ENCODE data around the gene SPZ1. TPM values are rescaled to one million over a fixed set of nuclear protein-coding genes. Genes with fewer than 3 reads are reported as not detected.

The SPZ1 gene
- total RNA-seq, 2 experiments from 2014 or later: not detected

GRCh38 chr5:80302636-80303035 lies 17.2 kb upstream of the SPZ1 start:
- Histone ChIP-seq H3K4me1 (ENCODE audit: insufficient read depth, low read length) (peaks cover 6% of the 10 kb centered on the region), H3K36me3 (ENCODE audit: insufficient read depth, low read length) (no peaks in the 10 kb centered on the region), H3K9me3 (ENCODE audit: control insufficient read depth in 1 of 2, insufficient read depth in 1 of 2, low read length in 2 of 2) (no peaks in the 10 kb centered on the region), H3K27ac (ENCODE audit: low read depth in 1 of 2, low read length in 2 of 2) (no peak overlapping the region), H3K4me3 (ENCODE audit: low read length) (no peak overlapping the region), H3K27me3 (ENCODE audit: control insufficient read depth in 1 of 2, insufficient read depth in 2 of 2, low read length in 2 of 2) (no peaks in the 10 kb centered on the region)
- CTCF ChIA-PET: interaction anchor here (0.7 kb wide), 1 partner anchor 96 kb away, joined by 3 read pairs; no protein-coding TSS in a partner anchor
- no peak for TF ChIP-seq CTCF (IDR thresholded peaks at IDR 0.05)
- H3K9me3 Mint-ChIP-seq: no peaks in the 10 kb centered on the region
- H3K27ac Mint-ChIP-seq: no peak overlapping the region
- intact Hi-C loops (cut with DNase I, micrococcal nuclease): loop anchor here in 1 of 2 experiments (10.0 kb wide), 2 partner anchors 308 to 1168 kb away; partner anchors contain the start of gene MTX3
- POLR2A ChIA-PET: no interaction called here
- ATAC-seq (ENCODE audit: poor library complexity): no peak
- H3K4me1 Mint-ChIP-seq (ENCODE audit: low read depth): no peaks in the 10 kb centered on the region
- no peaks in the 10 kb centered on the region for H3K27me3 Mint-ChIP-seq
- H3K36me3 Mint-ChIP-seq (ENCODE audit: low read depth): no peaks in the 10 kb centered on the region
- no peak for DNase-seq
- no peak overlapping the region for H3K4me3 Mint-ChIP-seq

GRCh38 chr5:80308526-80308925 lies 11.3 kb upstream of the SPZ1 start:
- CTCF ChIA-PET: interaction anchor here (1.0 to 2.8 kb wide), 4 partner anchors 23 to 225 kb away, joined by 3 to 75 read pairs (median 13); no protein-coding TSS in a partner anchor
- Histone ChIP-seq H3K27me3 (ENCODE audit: control insufficient read depth in 1 of 2, insufficient read depth in 2 of 2, low read length in 2 of 2) (no peaks in the 10 kb centered on the region), H3K4me3 (ENCODE audit: low read length) (no peak overlapping the region), H3K36me3 (ENCODE audit: insufficient read depth, low read length) (no peaks in the 10 kb centered on the region), H3K9me3 (ENCODE audit: control insufficient read depth in 1 of 2, insufficient read depth in 1 of 2, low read length in 2 of 2) (peaks cover 0 to 8% of the 10 kb centered on the region in 2 experiments), H3K4me1 (ENCODE audit: insufficient read depth, low read length) (peaks cover 6% of the 10 kb centered on the region), H3K27ac (ENCODE audit: low read depth in 1 of 2, low read length in 2 of 2) (no peak overlapping the region)
- ATAC-seq (ENCODE audit: poor library complexity): no peak
- Mint-ChIP-seq H3K4me1 (ENCODE audit: low read depth) (no peaks in the 10 kb centered on the region), H3K36me3 (ENCODE audit: low read depth) (no peaks in the 10 kb centered on the region), H3K9me3 (no peaks in the 10 kb centered on the region), H3K27me3 (no peaks in the 10 kb centered on the region), H3K4me3 (no peak overlapping the region), H3K27ac (no peak overlapping the region)
- POLR2A ChIA-PET: interaction anchor here (0.9 to 2.4 kb wide), 4 partner anchors 52 to 217 kb away, joined by 3 to 8 read pairs (median 5); partner anchors contain the start of gene SERINC5
- TF ChIP-seq CTCF (IDR thresholded peaks at IDR 0.05): no peak
- no peak for DNase-seq
- intact Hi-C loops (cut with DNase I, micrococcal nuclease): loop anchor here (5.0 to 10.0 kb wide), 5 partner anchors 314 to 1174 kb away; partner anchors contain the start of gene MTX3 (in 1 of the 2)

GRCh38 chr5:80309871-80310665 lies 9.7 kb upstream of the SPZ1 start:
- intact Hi-C loops (cut with DNase I, micrococcal nuclease): loop anchor here (5.0 to 10.0 kb wide), 5 partner anchors 315 to 1175 kb away; partner anchors contain the start of gene MTX3 (in 1 of the 2)
- Histone ChIP-seq H3K4me3 (ENCODE audit: low read length) (no peak overlapping the region), H3K27me3 (ENCODE audit: control insufficient read depth in 1 of 2, insufficient read depth in 2 of 2, low read length in 2 of 2) (no peaks in the 10 kb centered on the region), H3K4me1 (ENCODE audit: insufficient read depth, low read length) (peaks cover 6% of the 10 kb centered on the region), H3K9me3 (ENCODE audit: control insufficient read depth in 1 of 2, insufficient read depth in 1 of 2, low read length in 2 of 2) (peaks cover 0 to 8% of the 10 kb centered on the region in 2 experiments), H3K36me3 (ENCODE audit: insufficient read depth, low read length) (no peaks in the 10 kb centered on the region), H3K27ac (ENCODE audit: low read depth in 1 of 2, low read length in 2 of 2) (no peak overlapping the region)
- ChIA-PET POLR2A (no interaction called here), CTCF (interaction anchor here (2.3 kb wide), 1 partner anchor 215 kb away, joined by 6 read pairs; no protein-coding TSS in a partner anchor)
- no peaks in the 10 kb centered on the region for H3K36me3 Mint-ChIP-seq (ENCODE audit: low read depth)
- H3K27ac Mint-ChIP-seq: no peak overlapping the region
- no peaks in the 10 kb centered on the region for H3K4me1 Mint-ChIP-seq (ENCODE audit: low read depth)
- DNase-seq (no peak), ATAC-seq (ENCODE audit: poor library complexity) (no peak)
- no peak for TF ChIP-seq CTCF (IDR thresholded peaks at IDR 0.05)
- no peaks in the 10 kb centered on the region for H3K27me3 Mint-ChIP-seq
- H3K9me3 Mint-ChIP-seq: no peaks in the 10 kb centered on the region
- H3K4me3 Mint-ChIP-seq: no peak overlapping the region
